Stimulated activated CD8-positive, alpha-beta memory T cell treated with anti-CD3 and anti-CD28 coated beads, Interleukin-2, amount 100 ng/mL, for 48 hours (primary cell): Measurements from ENCODE around the gene MYO3B.

Experiments
- DNase-seq, 2 donors: peaks; one replicate each; pipeline ENCODE4 v3.0.0-alpha.2; 2020; ENCODE audit warnings: low read depth in 2 of 2

The MYO3B gene

GRCh38 chr2:170300993-170301392 is 123.0 kb downstream of the MYO3B start:
- no peak for DNase-seq

- DNase-seq, result no peak
Measured at GRCh38 chr2:170301626-170302025, 123.7 kb downstream of the MYO3B start.

- DNase-seq, result no peak
Measured at GRCh38 chr2:170305711-170306110, 127.8 kb downstream of the MYO3B start.

GRCh38 chr2:170306293-170306873 is 128.4 kb downstream of the MYO3B start:
- DNase-seq, result no peak

GRCh38 chr2:170307052-170307451 is 129.1 kb downstream of the MYO3B start:
- no peak for DNase-seq

GRCh38 chr2:170307555-170308351 is 129.8 kb downstream of the MYO3B start:
- no peak for DNase-seq

GRCh38 chr2:170310876-170311502 is 133.0 kb downstream of the MYO3B start:
- DNase-seq, result no peak

GRCh38 chr2:170313347-170313991 is 135.5 kb downstream of the MYO3B start:
- DNase-seq, result no peak

- no peak for DNase-seq
Measured at GRCh38 chr2:170313992-170314348, 136.0 kb downstream of the MYO3B start.

- no peak for DNase-seq
Measured at GRCh38 chr2:170314744-170315447, 136.9 kb downstream of the MYO3B start.

- DNase-seq, result no peak
Measured at GRCh38 chr2:170320948-170321347, 143.0 kb downstream of the MYO3B start.

- DNase-seq, result no peak
Measured at GRCh38 chr2:170321526-170321925, 143.6 kb downstream of the MYO3B start.

GRCh38 chr2:170322140-170322766 is 144.3 kb downstream of the MYO3B start:
- no peak for DNase-seq

- DNase-seq, result no peak
Measured at GRCh38 chr2:170323743-170324142, 145.8 kb downstream of the MYO3B start.

GRCh38 chr2:170324640-170325046 is 146.7 kb downstream of the MYO3B start:
- DNase-seq, result peak in 1 of 2 donors; percentile 8

GRCh38 chr2:170330881-170331280 is 152.9 kb downstream of the MYO3B start:
- DNase-seq, result no peak

- no peak for DNase-seq
Measured at GRCh38 chr2:170332676-170333402, 154.9 kb downstream of the MYO3B start.

GRCh38 chr2:170335351-170335750 is 157.4 kb downstream of the MYO3B start:
- no peak for DNase-seq

- no peak for DNase-seq
Measured at GRCh38 chr2:170336408-170336807, 158.5 kb downstream of the MYO3B start.

- no peak for DNase-seq
Measured at GRCh38 chr2:170336916-170337315, 159.0 kb downstream of the MYO3B start.

GRCh38 chr2:170339322-170339721 is 161.4 kb downstream of the MYO3B start:
- no peak for DNase-seq
